ENCODE results near the gene PRM1.

PRM1 gene

DNA sequence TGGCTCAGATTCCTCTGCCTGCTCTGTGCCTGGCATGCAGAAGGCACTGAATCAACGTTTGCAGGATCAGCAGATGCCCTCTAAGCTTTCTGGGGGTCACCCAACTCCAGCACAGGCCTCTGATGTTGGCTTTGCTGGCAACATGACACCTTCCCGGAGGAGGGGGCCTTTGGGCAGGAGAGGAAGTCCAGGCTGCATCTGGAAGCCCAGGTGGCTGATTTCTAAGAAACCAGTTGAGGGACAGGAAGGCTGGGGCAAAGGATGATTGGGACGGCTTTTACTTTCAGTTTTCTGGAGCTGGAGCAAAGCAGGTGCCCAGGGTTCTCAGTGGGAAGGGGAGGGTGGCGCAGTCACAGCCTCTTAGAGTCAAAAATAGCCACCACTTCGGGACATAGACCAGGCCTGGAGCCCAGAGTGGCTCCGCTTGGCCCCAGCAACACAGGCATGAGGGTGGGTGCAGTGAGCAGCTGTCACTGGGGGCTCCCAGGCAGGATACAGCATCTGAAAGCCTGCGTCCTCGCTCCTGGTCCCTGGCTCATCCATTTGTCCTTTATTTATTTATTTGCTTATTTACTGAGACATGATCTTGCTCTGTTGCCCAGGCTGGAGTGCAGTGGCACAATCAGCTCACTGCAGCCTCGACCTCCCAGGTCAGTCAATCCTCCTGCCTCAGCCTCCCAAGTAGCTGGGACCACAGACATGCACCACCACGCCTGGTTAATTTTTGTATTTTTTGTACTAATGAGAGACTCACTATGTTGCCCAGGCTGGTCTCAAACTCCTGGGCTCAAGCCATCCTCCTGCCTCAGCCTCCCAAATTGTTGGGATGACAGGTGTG lies 40.3 kb downstream of the PRM1 start:
- Histone ChIP-seq H3K27me3 (ENCODE audit: control insufficient read depth, low read length) (peaks cover 39% of the 10 kb centered on the region), H3K36me3 (ENCODE audit: control insufficient read depth, low read length) (no peaks in the 10 kb centered on the region), H3K4me3 (ENCODE audit: low read length) (no peak overlapping the region), H3K4me1 (ENCODE audit: control insufficient read depth, low read length) (peaks cover 4% of the 10 kb centered on the region), H3K27ac (ENCODE audit: low read depth, low read length) (no peak overlapping the region), H3F3A (ENCODE audit: control insufficient read depth, insufficient read depth) (no peaks in the 10 kb centered on the region), H3K9me2 (replicated peaks; ENCODE audit: control insufficient read depth, low read length) (no peaks in the 10 kb centered on the region), H3K9me3 (ENCODE audit: control insufficient read depth, insufficient read depth, low read length) (no peaks in the 10 kb centered on the region), H3K4me2 (ENCODE audit: low read length) (no peak overlapping the region), H4K20me1 (ENCODE audit: control insufficient read depth, insufficient read depth, low read depth, low read length) (no peaks in the 10 kb centered on the region; the same call in 1 of the 2 replicates), H3K79me2 (ENCODE audit: control insufficient read depth, low read length) (no peaks in the 10 kb centered on the region)
- TF ChIP-seq EZH2phosphoT487 (IDR thresholded peaks at IDR 0.05; ENCODE audit: borderline replicate concordance, low read length) (no peak), CTCF (IDR thresholded peaks at IDR 0.05; ENCODE audit: low read depth, low read length, poor library complexity, severe bottlenecking) (no peak)

DNA sequence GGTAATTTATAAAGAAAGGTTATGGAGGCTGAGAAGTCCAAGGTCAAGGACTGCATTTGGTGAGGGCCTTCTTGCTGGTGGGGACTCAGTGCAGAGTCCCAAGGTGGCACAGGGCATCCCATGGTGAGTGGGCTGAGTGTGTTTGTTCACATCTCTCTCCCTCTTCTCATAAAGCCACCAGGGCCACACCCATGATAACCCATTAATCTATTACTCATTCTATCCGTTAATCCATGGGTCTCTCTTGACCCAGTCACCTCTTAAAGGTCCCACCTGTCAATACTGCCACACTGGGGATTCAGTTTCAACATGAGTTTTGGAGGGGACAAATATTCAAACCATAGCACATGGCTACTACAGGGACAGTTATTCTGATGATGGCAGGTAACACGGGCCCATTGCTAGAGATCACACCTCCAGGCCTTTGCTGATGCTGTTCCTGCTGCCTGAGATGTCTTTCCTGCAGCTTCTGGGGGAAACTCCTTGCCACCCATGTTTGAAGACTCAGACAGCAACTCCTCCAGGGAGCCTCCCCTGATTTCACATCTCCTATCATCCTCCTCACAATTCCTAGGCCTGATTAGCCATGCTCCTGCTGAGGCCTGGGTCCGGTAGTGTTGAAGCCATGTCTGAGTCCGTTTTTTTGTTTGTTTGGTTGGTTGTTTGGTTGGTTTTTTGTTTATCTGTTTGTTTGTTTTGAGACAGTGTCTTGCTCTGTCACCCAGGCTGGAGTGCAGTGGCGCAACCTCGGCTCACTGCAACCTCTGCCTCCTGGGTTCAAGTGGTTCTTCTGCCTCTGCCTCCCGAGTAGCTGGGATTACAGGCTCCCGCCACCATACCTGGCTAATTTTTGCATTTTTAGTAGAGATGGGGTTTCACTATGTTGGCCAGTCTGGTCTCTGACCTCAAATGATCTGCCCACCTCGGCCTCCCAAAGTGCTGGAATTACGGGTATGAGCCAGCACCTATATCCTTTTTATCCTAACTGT lies 41.2 kb downstream of the PRM1 start:
- Histone ChIP-seq H3K36me3 (ENCODE audit: control insufficient read depth, low read length) (no peaks in the 10 kb centered on the region), H3K4me3 (ENCODE audit: low read length) (no peak overlapping the region), H3K9me2 (replicated peaks; ENCODE audit: control insufficient read depth, low read length) (no peaks in the 10 kb centered on the region), H3K4me1 (ENCODE audit: control insufficient read depth, low read length) (peaks cover 4% of the 10 kb centered on the region), H4K20me1 (ENCODE audit: control insufficient read depth, insufficient read depth, low read depth, low read length) (no peaks in the 10 kb centered on the region), H3K27me3 (ENCODE audit: control insufficient read depth, low read length) (peaks cover 34% of the 10 kb centered on the region), H3K79me2 (ENCODE audit: control insufficient read depth, low read length) (no peaks in the 10 kb centered on the region), H3K9me3 (ENCODE audit: control insufficient read depth, insufficient read depth, low read length) (no peaks in the 10 kb centered on the region), H3K4me2 (ENCODE audit: low read length) (no peak overlapping the region), H3K27ac (ENCODE audit: low read depth, low read length) (no peak overlapping the region), H3F3A (ENCODE audit: control insufficient read depth, insufficient read depth) (no peaks in the 10 kb centered on the region)
- TF ChIP-seq EZH2phosphoT487 (IDR thresholded peaks at IDR 0.05; ENCODE audit: borderline replicate concordance, low read length) (no peak), CTCF (IDR thresholded peaks at IDR 0.05; ENCODE audit: low read depth, low read length, poor library complexity, severe bottlenecking) (no peak)

- Histone ChIP-seq H3K4me2 (ENCODE audit: low read length) (no peak overlapping the region), H4K20me1 (ENCODE audit: control insufficient read depth, insufficient read depth, low read depth, low read length) (no peaks in the 10 kb centered on the region), H3K4me1 (ENCODE audit: control insufficient read depth, low read length) (peaks cover 11% of the 10 kb centered on the region), H3K27ac (ENCODE audit: low read depth, low read length) (no peak overlapping the region), H3K36me3 (ENCODE audit: control insufficient read depth, low read length) (no peaks in the 10 kb centered on the region), H3K9me3 (ENCODE audit: control insufficient read depth, insufficient read depth, low read length) (no peaks in the 10 kb centered on the region), H3K79me2 (ENCODE audit: control insufficient read depth, low read length) (no peaks in the 10 kb centered on the region), H3K9me2 (replicated peaks; ENCODE audit: control insufficient read depth, low read length) (no peaks in the 10 kb centered on the region), H3K4me3 (ENCODE audit: low read length) (no peak overlapping the region), H3F3A (ENCODE audit: control insufficient read depth, insufficient read depth) (no peaks in the 10 kb centered on the region), H3K27me3 (ENCODE audit: control insufficient read depth, low read length) (peaks cover 27% of the 10 kb centered on the region)
- TF ChIP-seq CTCF (IDR thresholded peaks at IDR 0.05; ENCODE audit: low read depth, low read length, poor library complexity, severe bottlenecking) (no peak), EZH2phosphoT487 (IDR thresholded peaks at IDR 0.05; ENCODE audit: borderline replicate concordance, low read length) (no peak)
Observed at GRCh38 chr16:11238272-11239202, 42.6 kb downstream of the PRM1 start.

Data from DOHH2 (cell line).